Measurements from ENCODE around the gene SCFD2.
"Not testable (repeated sequence)": the region's sequence is repeated elsewhere in the genome, so short reads cannot be mapped to it uniquely, and the experiment has no call there.

SCFD2 gene

DNA sequence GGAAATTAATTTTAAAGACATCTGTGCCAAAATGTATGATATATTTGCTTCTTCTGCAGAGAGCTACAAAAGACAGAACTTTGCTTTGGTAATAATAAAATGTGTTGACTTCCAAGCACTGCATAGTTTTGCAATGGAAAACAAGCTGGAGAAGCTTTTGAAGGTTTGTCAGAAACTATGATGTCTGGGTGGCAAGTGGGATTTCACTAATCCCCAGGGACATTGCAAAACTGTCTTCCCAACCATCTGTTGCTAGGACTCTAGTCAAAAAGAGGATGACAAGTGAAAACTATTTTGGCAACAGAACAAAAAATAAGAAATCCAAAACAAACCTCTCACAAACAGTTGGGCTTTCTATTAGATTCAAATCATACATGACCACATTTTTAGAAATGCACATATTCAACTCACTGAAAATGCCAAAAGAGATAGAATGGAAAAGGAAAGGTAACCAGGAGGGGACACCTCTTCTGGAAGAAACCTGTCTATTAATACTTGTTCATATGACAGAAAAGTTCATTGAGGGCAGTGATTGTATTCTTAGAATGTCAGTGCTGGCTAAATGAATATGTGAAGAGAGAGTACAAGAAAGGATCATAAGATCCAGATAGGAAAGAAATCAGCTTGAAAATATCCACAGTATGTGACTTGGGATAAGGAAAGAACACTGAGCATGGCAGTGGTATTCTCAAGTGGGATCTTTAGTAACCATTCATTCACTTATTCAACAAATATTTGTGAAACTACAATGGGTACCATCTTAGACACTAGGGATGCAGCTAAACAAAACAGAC, 275.7 kb downstream of the SCFD2 start:
- no peak for DNase-seq

- no peak for DNase-seq
These were observed 277.7 kb downstream of the SCFD2 start for GRCh38 chr4:53088152-53088551.

DNA sequence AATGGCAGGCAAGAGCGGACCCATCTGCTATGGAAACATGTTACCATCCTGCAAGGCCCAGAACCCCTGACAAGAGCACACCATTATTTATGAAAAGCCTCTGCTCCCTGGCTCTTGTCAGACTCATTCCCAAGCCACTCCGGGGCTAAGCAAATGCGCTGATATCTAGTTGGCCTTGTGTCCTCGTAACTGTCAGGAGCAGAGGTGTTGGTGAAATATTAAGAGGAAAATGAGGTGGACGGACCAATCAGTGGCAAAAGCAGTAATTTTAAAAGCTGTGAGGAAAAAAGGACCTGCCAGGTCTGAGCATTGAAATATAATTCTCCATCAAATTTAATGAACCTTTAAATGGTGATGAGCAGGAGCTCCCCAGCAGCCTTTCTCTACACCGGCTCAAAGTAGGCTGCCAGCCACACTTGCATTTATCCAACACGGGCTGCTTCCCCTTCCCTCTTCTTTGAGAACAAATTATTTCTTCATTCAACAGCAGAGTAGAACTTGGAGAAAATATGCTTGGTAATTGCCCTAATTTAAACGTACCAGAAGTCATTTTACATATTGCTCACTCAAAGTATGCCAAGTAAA, 289.4 kb downstream of the SCFD2 start:
- DNase-seq = no peak

- no peak for DNase-seq
These were observed 290.6 kb downstream of the SCFD2 start for GRCh38 chr4:53075162-53075785.

DNA sequence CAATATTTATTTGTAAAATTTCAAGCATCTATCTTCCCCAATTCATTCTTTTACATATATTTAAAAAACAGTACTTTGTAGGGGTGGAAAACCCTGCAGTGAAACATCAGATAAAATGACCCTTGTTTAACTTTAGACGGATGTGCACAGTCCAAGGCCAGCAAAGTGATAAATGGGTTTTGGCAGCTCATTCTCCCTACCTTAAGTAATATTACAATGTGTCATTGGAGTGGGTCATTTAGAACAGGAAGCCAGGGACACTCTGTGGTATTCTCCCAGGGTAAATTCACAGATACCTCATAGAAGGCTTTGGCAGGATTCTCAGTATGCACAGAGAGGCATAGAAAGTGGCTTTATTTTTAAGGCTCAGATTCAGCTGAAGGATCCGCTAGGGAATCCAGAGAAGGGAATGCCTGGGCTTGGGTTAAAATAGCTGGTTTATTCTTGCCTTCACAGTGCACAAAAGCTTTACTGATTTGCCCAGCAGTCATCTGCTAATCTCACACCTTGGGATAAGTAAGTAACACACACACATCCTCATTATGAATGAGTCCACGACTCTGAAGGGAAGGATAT, 297.0 kb downstream of the SCFD2 start:
- no peak for DNase-seq

GRCh38 chr4:53067125-53067802, 298.6 kb downstream of the SCFD2 start:
- no peak for DNase-seq

GRCh38 chr4:53066155-53066554, 299.7 kb downstream of the SCFD2 start:
- no peak for DNase-seq

DNA sequence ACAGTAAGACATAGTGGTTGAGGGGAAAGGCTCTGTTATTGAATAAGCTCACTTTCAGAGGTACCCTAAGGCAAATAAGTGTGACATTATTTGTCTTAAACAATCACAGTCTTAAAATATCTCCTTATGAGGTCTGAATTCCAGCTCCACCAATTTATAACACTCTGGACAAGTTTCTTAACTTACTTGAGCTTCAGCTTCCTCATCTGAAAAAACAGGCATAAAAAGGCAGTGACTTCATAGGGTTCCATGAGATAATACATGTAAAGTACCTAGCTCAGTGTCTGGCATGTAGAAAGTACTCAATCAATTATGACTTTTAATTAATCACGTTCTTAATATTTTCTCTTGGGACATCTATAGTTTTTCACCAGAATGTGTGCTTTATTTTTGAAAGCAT, 301.3 kb downstream of the SCFD2 start:
- DNase-seq = no peak

DNA sequence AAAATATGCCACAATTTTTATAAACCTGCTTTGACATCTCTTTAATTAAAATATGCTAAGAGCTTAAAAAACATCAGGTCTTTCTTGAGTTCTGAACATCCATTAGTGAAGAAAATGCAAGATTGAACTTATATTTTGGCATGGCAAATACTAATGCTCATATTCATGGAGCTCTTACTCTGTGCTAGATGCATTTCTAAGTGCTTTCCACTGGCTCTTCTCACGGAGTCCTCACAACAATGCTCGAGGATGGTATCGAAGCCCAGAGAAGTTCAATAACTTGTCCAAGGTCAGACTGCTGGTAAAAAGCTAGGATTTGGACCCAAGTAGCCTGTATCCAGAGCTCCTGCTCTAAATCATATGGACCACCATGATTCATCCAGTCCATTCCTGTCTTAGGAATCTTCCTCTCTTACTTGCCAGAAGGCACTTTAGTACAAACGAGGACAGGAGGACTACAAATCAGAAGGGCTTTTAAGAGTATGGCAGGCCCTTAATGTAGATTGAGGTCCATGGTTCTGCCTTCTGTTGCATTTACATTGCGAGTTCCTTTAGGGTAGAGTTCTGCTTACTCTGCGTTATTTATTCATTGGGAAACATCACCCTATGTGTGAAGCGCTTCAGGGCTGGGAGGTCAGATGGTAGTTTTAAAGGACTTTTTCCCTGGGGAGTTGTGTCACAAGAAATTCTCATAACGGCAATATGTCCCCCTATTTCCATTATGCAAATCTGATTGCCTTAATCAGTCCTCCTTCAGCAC, 304.6 kb downstream of the SCFD2 start:
- DNase-seq = no peak

DNA sequence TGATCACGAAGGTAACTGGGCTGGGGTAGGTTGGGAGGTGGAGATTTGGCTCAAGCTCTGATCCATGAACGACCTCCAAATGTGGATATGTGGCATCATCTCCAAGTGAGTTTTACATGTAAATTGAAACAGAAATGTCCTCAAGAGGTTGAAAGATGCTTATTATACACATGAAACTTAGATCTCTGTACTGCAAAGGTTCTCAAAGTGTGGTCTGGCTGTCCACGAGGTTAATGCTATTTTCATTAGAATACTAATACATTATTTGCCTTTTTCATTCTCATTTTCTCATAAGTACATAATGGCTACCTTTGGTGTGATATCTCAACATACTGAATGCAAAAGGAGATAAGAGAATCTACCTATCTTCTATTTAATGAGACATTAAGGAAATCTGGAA, 305.6 kb downstream of the SCFD2 start:
- DNase-seq = no peak

- DNase-seq = no peak
These were observed 306.0 kb downstream of the SCFD2 start for GRCh38 chr4:53059871-53060270.

GRCh38 chr4:53059256-53059655, 306.6 kb downstream of the SCFD2 start:
- no peak for DNase-seq

DNA sequence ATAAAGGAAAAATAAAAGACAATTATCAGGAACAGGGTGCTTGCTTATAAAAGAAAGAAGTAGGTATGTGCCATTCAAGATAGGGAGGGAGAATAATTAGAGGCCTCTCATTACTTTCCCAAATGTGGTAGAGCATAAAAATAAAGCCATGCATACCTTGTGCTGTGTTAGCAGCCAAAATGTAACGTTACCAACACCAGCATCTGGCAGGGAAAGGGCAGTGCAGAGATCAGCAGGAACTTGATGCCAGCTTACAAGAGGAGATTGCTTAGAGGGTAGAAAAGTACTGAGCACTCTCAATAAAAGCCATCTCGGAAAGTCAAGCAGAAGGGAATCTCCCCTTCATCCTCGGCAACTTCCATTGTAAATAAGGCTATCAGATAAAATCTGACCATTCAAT, 308.2 kb downstream of the SCFD2 start:
- no peak for DNase-seq

DNA sequence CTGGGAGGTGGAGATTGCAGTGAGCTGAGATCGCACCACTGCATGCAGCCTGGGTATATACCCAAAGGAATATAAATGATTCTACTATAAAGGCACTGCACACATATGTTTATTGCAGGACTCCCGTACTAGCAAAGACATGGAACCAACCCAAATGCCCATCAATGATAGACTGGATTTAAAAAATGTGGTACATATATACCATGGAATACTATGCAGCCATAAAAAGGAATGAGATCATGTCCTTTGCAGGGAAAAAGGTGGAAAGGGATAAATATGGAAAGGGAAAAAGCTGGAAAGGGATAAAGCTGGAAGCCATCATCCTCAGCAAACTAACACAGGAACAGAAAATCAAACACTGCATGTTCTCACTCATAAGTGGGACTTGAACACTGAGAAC, 308.8 kb downstream of the SCFD2 start:
- not testable (repeated sequence) for DNase-seq

- no peak for DNase-seq
These were observed 310.0 kb downstream of the SCFD2 start for GRCh38 chr4:53055716-53056403.

GRCh38 chr4:53055274-53055673, 310.6 kb downstream of the SCFD2 start:
- no peak for DNase-seq

DNA sequence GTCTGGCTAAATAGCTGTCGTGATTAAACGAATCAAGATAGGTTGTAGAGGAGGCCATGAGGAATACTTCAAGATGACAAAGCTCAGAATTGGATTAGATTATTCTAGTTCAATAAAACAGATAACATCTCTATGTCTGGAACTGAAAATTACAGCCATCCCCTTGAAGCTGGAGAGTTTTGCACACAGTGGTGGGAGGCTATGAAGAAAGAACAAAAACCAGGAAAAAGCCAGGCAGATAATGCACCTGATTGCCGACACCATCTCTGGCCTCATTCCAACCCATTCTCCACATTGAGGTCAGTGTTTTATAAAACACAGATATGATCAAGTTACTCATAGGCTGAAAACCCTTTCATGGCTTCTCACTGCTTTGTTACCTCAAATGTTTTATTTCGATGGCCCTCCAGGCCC, 315.5 kb downstream of the SCFD2 start:
- no peak for DNase-seq

- DNase-seq = no peak
These were observed 316.3 kb downstream of the SCFD2 start for GRCh38 chr4:53049528-53049927.

GRCh38 chr4:53044651-53044960, 321.3 kb downstream of the SCFD2 start:
- no peak for DNase-seq

GRCh38 chr4:53043891-53044650, 321.8 kb downstream of the SCFD2 start:
- no peak for DNase-seq

- DNase-seq = no peak
These were observed 322.8 kb downstream of the SCFD2 start for GRCh38 chr4:53043055-53043454.
